Measurements from ENCODE around the gene CBL.

DNA sequence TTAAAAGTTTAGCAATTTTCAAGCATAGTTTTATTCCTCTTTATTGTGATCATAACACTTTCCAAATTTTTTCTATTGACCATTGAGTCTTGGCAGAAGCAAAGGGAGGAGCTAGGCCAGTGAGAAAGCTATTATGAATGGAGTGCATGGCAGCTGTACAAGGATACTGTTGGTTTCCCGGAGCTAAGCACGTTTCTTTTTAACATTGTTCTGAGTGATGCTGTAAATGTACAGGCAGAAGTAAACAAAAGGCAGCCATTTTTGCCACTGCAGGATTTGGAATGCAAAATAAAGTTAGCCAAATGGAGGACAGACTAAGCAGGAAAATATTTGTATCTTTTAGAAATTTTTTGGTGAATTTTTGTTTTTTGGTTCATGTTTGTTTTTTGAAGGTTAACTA is 16.2 kb downstream of the CBL start:
- TF ChIP-seq POLR2A (IDR thresholded peaks at IDR 0.05): no peak
- TF ChIP-seq, protein P1, sequence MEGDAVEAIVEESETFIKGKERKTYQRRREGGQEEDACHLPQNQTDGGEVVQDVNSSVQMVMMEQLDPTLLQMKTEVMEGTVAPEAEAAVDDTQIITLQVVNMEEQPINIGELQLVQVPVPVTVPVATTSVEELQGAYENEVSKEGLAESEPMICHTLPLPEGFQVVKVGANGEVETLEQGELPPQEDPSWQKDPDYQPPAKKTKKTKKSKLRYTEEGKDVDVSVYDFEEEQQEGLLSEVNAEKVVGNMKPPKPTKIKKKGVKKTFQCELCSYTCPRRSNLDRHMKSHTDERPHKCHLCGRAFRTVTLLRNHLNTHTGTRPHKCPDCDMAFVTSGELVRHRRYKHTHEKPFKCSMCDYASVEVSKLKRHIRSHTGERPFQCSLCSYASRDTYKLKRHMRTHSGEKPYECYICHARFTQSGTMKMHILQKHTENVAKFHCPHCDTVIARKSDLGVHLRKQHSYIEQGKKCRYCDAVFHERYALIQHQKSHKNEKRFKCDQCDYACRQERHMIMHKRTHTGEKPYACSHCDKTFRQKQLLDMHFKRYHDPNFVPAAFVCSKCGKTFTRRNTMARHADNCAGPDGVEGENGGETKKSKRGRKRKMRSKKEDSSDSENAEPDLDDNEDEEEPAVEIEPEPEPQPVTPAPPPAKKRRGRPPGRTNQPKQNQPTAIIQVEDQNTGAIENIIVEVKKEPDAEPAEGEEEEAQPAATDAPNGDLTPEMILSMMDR (IDR thresholded peaks at IDR 0.05): no peak
